ENCODE data around the gene KCNH4. TPM values are rescaled to one million over a fixed set of nuclear protein-coding genes. Genes with fewer than 3 reads are reported as not detected.

KCNH4 gene
- total and polyA plus RNA-seq, 9 of the 15 experiments (the other 6 are each of a cell fraction or from before 2014, with no cell fraction given): 0.10 to 1.8 (median 0.50) TPM

- TF ChIP-seq ZNF589 (CRISPR knock-in tag; IDR thresholded peaks at IDR 0.05; ENCODE audit: low read depth): no peak
- TF ChIP-seq CREB3L1 (IDR thresholded peaks at IDR 0.05; ENCODE audit: borderline replicate concordance, low read depth): no peak; the same call in 1 of the 2 replicates
- no peak for TF ChIP-seq SP2 (IDR thresholded peaks at IDR 0.05; ENCODE audit: extremely low read depth, low read depth, low read length, poor library complexity, severe bottlenecking)
- peak; percentile 43; the same call in 1 of the 2 replicates for TF ChIP-seq HCFC1 (IDR thresholded peaks at IDR 0.05; ENCODE audit: low read depth, low read length)
- TF ChIP-seq ZBTB2 (IDR thresholded peaks at IDR 0.05): peak; percentile 89
- TF ChIP-seq KAT8 (IDR thresholded peaks at IDR 0.05; ENCODE audit: low read depth): no peak
- TF ChIP-seq NR3C1 (CRISPR knock-in tag; IDR thresholded peaks at IDR 0.05): no peak
- TF ChIP-seq NELFE (IDR thresholded peaks at IDR 0.05; ENCODE audit: insufficient read depth, insufficient read length): no peak
- TF ChIP-seq RERE (CRISPR knock-in tag; IDR thresholded peaks at IDR 0.05; ENCODE audit: borderline replicate concordance): no peak
- TF ChIP-seq HMG20A (CRISPR knock-in tag; conservative IDR thresholded peaks at IDR 0.05): no peak
- no peak for TF ChIP-seq PHTF2 (CRISPR knock-in tag; IDR thresholded peaks at IDR 0.05)
- TF ChIP-seq U2AF1 (optimal IDR thresholded peaks at IDR 0.05; ENCODE audit: low read depth, low read length): no peak
- no peak for TF ChIP-seq ETV6 (IDR thresholded peaks at IDR 0.05; ENCODE audit: borderline replicate concordance in 1 of 2, low read depth in 2 of 2, low read length in 1 of 2)
- TF ChIP-seq ETV6 (CRISPR knock-in tag; IDR thresholded peaks at IDR 0.05; ENCODE audit: borderline replicate concordance): no peak
- 0 out of 2 replicates have a peak, but pooled peaks have one; percentile 51 for TF ChIP-seq RBM34 (IDR thresholded peaks at IDR 0.05; ENCODE audit: borderline replicate concordance, insufficient read depth, low read length)
- no peak for TF ChIP-seq TFAM (CRISPR knock-in tag; conservative IDR thresholded peaks at IDR 0.05)
- TF ChIP-seq TAL1 (IDR thresholded peaks at IDR 0.05): no peak
Observed at GRCh38 chr17:42180922-42181850, at the start of gene KCNH4 (continued).

Measured in K562 (cell line).